Measurements from ENCODE around the gene SLC12A6.
"Not testable (repeated sequence)": the region's sequence is repeated elsewhere in the genome, so short reads cannot be mapped to it uniquely, and the experiment has no call there.

The SLC12A6 gene

GRCh38 chr15:34337557-34338306, at the start of gene SLC12A6:
TSS of gene SLC12A6 (minus strand) at chr15:34337781. CDS start at chr15:34336680, 1,101 bp downstream.
- peak; percentile 87 for DNase-seq (ENCODE audit: low read depth)

GRCh38 chr15:34381829-34382521, 44.4 kb upstream of the SLC12A6 start:
- DNase-seq (ENCODE audit: low read depth), result not testable (repeated sequence)

DNA sequence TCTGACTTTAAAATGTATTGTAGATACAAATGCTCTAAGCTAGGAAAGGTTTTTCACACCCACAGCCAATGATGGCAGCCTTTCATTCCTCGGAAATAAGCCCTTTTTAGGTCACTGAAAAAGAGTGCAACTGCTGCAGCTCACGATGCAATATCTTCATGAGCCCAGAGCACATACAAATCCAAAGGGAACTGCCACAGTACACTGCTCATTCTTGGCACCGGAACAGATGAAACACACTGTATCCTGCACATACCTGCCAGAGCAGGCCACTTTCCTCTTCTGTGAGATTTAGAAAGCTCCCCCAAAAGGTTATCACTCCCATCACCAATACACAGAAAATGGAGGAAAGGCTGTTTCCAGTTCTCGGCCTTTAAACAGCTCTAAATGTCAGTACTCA, 42.9 kb upstream of the SLC12A6 start:
- not testable (repeated sequence) for DNase-seq (ENCODE audit: low read depth)

GRCh38 chr15:34376856-34377255, 39.3 kb upstream of the SLC12A6 start:
- DNase-seq (ENCODE audit: low read depth), result no peak

GRCh38 chr15:34375541-34375940, 38.0 kb upstream of the SLC12A6 start:
- DNase-seq (ENCODE audit: low read depth), result not testable (repeated sequence)

GRCh38 chr15:34374816-34375215, 37.2 kb upstream of the SLC12A6 start:
- DNase-seq (ENCODE audit: low read depth), result no peak

DNA sequence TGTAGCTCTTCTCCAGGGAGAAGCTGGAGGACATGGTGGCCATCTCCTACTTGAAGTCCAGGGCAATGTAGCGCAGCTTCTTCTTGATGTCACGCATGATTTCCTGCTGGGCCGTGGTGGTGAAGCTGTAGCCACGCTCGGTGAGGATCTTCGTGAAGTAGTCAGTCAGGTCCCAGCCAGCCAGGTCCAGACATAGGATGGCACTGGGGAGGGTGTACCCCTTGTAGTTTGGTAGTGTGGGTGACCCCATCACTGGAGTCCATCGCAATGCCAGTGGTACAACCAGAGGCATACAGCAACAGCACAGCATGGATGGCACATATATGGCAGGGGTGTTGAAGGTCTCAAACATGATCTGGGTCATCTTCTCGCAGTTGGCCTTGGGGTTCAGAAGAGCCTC, 36.4 kb upstream of the SLC12A6 start:
- DNase-seq (ENCODE audit: low read depth), result no peak

GRCh38 chr15:34370643-34371042, 33.1 kb upstream of the SLC12A6 start:
- no peak for DNase-seq (ENCODE audit: low read depth)

- no peak for DNase-seq (ENCODE audit: low read depth)
Measured at GRCh38 chr15:34370129-34370528, 32.5 kb upstream of the SLC12A6 start.

DNA sequence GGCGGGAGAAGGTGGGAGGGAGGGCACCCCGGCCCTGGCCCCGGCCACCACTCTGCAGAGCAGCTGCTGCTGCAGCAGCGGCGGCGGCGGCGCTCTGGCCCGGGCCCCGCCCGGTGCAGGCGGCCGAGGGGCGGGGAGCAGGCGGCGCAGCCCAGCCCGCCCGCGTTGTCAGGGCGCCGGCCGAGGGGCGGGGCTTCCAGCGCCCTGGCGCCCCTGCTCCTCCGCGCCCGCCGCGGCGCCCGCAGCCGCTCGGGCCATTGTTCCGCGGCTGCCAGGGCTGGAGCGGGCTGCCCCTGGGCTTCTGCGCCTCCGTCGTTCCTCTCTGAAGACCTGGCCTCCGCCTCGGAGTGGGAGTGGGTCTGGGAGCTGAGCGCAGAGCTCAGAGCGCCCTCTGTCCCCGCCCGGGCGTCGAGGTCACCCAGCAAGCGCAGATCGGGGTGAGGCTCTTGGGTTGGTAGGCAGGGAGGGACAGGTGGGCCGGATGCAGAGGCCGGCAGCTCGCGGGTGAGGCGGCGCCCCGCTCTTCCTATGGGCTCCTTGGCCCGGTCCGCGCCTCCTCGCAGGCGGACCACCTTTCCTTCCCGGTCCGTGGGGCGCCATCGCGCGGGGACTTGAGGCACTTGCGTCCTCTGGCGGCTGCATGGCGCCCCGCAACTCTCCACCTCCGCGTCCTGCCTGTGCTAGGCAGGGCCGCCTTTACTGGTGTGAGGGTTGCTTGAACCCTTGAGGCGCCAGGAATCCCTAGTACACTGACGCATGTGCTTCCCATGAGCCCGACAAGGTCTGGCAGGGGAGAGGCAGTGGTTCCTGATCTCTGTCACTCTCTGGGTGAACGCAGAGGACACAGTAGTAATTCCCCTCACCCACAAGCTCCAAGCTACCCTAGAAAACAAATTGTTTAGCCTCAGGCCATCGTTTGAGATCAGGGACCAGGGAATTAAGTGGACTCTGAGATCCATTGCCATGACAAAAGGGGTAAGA, 29.8 kb upstream of the SLC12A6 start, which contains the start of gene LPCAT4:
LPCAT4 (minus strand) TSS at position 96 of the 981 bp plus-strand sequence. CDS start 96 bp downstream, outside the sequence.
- peak; percentile 80 for DNase-seq (ENCODE audit: low read depth)

DNA sequence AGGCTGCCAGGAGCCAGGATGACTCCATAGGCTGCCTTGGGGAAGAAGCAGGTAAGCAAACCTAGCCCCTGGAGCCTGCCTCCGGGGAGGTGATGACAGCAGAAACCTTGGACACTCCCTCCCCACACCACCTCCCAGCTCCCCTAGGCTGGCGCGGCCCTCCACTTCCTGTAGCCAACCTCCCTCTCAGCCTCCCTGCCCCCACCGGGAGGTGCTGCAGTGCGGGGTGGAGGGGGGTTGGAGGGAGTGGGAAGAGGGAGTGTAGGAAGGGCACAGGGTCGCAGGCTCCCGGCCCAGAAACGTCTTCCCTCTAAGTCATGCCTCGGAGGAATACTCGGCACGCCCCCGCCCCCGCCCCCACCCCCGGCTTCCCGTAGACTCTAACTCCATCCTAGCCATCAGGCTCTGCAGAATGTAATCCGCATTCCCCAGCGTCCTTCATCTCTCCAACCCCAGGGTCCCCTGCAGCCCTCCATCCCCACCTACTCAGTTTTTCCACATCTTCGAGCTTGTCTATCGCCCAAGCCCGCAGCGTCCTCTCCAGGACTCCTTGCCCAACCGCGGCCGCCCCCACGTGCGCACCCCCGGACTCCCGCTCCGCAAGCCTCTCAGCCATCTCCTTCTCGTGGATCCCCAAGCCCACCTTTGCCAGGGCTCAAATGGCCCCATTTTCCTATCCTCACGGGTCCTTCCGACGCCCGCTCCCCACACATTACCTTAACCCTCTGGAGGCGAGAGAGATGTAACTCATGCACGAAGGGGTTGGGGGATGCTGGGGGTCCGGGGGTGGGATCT, 28.9 kb upstream of the SLC12A6 start:
- peak; percentile 17 for DNase-seq (ENCODE audit: low read depth)

GRCh38 chr15:34365836-34366235, 28.3 kb upstream of the SLC12A6 start:
- DNase-seq (ENCODE audit: low read depth), result no peak

DNA sequence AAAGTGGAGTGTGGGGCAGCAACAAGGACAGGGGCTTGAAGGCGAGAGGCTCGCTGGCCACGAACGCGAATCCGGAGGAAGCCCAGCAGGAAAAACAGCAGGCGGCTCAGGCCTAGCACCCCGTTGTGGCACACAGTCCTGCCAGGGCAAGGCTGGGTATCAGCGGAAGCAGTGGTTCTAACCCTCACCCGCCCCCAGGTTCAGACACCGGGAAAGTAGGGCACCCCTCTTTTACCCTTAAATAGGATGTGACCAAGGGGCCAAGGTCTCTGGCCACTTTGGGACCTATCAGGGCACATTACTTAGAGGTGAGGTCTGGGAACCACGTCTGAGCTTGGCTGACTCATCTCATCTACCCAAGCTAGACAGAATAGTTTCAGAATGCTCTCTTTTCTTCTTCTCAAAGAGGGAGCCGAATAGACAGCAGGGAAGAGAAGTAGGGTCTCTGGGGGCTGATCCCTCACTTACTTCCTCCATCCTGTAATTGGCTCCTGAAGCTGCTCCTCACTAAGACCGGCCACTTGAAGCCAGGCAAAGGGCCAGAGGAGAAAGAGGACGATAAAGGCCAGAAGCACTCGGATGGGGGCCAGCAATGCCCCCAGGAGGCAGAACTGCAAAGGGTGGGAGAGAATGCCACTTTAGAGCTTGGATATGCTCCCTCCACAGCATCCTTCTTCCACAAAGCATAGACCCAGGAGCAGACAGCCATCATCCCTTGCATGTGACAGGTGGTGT, 27.7 kb upstream of the SLC12A6 start:
- DNase-seq (ENCODE audit: low read depth), result no peak

DNA sequence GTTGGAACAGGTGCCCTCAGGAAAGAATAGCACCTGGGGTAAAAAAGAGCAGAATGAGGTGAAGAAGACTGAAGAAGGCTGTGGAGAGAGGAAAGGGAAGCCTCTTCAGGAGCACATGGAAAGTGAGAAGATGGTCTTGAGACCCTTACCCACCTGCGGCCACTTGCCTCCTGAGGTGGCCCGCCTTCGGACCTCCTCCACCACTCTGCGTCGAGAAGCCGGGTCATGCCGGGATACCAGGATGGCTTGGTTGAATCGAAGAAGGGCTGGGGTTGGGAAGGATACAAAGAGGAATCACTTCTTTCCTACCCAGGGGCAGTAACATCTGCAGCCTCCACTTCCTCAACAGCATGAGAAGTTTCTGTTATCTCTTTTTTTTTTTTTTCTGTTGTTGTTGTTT, 26.5 kb upstream of the SLC12A6 start:
- DNase-seq (ENCODE audit: low read depth), result no peak

GRCh38 chr15:34362047-34362773, 24.6 kb upstream of the SLC12A6 start:
- DNase-seq (ENCODE audit: low read depth), result no peak

GRCh38 chr15:34361278-34361677, 23.7 kb upstream of the SLC12A6 start:
- no peak for DNase-seq (ENCODE audit: low read depth)

DNA sequence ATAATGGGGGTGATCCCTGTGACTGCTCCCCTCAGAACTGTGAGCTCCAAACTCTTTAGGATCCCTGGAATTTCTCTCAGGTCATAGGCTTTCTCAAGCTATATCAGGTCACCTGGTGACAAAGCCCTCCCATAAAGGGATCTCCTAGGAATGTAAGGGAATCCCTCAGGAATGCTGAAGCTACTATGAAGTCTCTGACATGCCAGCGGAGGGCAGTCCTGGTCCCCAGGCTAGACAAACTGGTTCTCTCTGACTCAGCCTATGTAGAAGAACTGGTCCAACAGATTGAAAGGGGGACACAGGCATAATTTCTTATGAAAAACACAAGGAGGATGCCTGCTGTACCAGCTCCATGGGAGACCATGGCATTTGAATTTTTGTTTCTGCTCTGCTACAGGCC, 22.7 kb upstream of the SLC12A6 start:
- no peak for DNase-seq (ENCODE audit: low read depth)

DNA sequence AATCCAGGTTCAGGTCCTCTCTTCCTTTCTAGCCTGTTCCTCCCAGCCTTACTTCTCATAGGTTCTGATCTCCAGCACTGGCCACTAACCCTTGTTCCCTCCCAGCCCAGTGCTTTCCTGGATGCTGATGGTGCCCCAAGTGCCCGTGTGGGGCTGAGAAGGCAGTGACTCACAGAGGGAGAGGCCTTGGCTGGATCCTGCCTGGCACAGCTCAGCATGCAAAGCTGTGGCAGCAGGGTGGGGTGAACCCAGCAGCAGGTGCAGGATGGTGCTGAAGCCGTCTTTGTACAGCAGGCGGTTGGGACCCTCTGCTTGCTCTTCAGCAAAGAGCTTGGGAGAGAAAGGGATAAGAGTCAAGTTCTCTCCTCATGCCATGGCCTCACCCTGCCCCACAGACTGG, 21.8 kb upstream of the SLC12A6 start:
- DNase-seq (ENCODE audit: low read depth), result no peak

GRCh38 chr15:34358948-34359347, 21.4 kb upstream of the SLC12A6 start:
- DNase-seq (ENCODE audit: low read depth), result no peak

GRCh38 chr15:34358367-34358766, 20.8 kb upstream of the SLC12A6 start:
- no peak for DNase-seq (ENCODE audit: low read depth)
